ENCODE results near the gene PIK3R1.

PIK3R1 gene

GRCh38 chr5:68274847-68275651 lies 59.5 kb downstream of the PIK3R1 start:
- DNase-seq: no peak

- DNase-seq: no peak
Observed at GRCh38 chr5:68276740-68277139, 61.2 kb downstream of the PIK3R1 start.

DNA sequence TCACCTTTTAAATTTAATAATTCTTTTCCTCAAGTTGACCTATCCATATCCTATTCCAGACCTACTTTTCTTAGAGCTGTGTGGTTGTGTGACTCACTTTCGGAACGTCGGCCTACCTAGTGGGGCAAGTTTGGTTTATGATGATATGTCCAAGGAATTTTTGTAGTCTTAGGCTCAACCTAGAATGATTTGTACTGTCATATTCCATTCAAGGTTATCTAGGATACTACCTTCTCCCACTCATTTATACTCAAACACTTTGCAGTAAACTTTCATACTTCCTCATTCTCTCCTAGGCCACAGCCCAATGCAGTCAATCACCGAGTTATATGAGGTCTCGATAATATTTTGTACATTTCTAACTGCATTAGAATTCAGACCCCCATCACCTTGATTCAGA lies 61.9 kb downstream of the PIK3R1 start:
- no peak for DNase-seq

GRCh38 chr5:68279984-68280383 lies 64.4 kb downstream of the PIK3R1 start:
- DNase-seq: peak; percentile 25

DNA sequence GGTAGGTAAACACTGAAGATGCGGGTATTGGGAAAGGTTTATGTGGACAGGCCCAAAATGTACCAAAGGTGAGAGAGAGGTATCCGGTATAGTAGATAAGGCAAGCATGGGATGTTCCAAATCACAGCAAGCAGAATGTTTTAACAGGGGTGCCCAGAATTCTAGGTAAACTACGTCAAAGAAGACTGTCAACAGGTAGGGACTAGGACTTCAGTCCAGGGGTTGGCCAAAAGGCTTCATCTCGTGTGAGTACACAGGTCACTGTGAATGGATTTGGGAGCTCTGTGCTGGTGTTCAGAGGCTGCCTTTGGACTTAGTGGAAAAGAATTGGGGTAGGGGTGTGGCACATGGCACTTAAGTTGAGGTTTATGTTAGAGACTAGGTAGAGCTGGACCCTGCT lies 66.4 kb downstream of the PIK3R1 start:
- no peak for DNase-seq

DNA sequence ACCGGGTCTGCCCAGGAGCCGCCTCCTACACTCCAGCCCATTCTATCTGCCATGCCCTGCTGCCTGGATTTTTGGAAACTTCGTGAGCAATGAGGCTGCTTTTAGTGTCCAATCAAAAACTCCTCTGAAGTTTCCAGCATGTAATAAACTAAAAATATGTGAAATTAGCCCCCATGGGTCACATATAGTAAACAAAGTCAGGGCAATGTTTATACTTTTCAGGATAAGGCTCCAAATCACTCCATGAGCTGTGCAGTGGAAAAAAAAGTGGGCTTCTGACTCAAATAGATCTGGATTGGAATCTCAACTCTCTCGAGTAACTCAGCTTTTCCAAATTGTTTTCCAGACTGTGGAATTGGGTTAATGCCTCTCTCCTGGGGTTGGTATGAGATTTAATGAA lies 68.2 kb downstream of the PIK3R1 start:
- DNase-seq: no peak

- no peak for DNase-seq
Observed at GRCh38 chr5:68285075-68285840, 69.7 kb downstream of the PIK3R1 start.

GRCh38 chr5:68285851-68286611 lies 70.5 kb downstream of the PIK3R1 start:
- no peak for DNase-seq

GRCh38 chr5:68286612-68286912 lies 71.0 kb downstream of the PIK3R1 start:
- DNase-seq: no peak

GRCh38 chr5:68287631-68287975 lies 72.0 kb downstream of the PIK3R1 start:
- no peak for DNase-seq

GRCh38 chr5:68287976-68288706 lies 72.6 kb downstream of the PIK3R1 start:
- DNase-seq: peak; percentile 35

- DNase-seq: no peak
Observed at GRCh38 chr5:68288707-68289134, 73.2 kb downstream of the PIK3R1 start.

- no peak for DNase-seq
Observed at GRCh38 chr5:68289498-68289897, 73.9 kb downstream of the PIK3R1 start.

GRCh38 chr5:68290260-68290674 lies 74.7 kb downstream of the PIK3R1 start:
- no peak for DNase-seq

DNA sequence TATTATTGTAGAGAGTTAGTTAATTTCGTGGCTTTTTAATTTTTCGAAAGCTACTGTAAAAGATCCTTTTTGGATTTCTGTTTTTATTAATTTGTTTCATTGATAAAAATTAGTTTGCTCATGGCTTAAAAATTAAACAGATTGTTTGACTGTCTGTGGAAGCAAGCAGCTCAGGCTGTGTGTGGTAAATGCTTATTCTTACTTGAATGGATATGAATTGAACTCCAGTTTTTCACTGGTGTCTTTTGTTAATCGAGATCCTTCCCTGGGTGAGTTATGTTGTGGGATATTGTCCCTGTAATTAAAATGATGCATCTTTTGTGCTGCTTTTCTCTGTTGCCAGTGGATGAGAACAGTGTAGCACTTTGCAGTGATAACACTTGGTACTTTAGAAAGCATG lies 75.3 kb downstream of the PIK3R1 start:
- DNase-seq: no peak

DNA sequence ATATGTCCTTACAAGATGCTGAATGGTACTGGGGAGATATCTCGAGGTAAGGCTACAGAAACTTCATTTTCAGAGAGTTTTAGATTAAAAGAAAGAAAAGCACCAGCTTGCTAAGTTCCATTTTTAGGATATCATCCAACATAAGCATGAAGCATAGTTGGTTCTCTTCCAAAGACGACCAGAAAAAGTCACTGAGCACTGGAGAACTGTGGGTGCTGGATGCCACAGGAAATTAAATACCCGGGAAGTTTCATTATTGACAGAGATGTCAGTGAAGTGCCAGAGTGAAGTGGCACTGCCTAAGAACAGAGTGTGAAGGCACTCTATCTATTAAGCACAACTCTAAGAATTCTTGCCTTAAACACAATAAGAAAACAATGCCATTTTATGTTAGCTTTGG lies 76.8 kb downstream of the PIK3R1 start:
- no peak for DNase-seq

DNA sequence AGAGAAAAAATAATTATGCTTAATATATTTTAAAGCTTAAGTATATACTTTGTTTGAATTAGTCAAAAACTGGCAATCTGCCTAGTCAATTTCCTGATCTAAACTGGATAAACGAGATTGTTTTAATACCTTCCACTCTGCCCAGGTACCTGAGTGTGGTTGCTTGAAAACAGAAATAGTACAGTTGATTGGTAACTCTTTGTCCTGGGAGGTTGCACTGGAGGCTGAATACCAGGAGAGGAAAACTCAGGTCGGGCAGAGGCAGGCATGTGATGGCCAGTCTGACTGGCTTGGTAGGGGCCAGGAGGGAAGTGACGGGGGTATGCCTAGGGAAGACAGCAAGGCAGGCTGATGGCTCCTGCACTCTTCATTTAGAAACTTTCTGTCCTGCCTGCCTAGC lies 80.2 kb downstream of the PIK3R1 start:
- no peak for DNase-seq

- DNase-seq: no peak
Observed at GRCh38 chr5:68296895-68297294, 81.3 kb downstream of the PIK3R1 start.

DNA sequence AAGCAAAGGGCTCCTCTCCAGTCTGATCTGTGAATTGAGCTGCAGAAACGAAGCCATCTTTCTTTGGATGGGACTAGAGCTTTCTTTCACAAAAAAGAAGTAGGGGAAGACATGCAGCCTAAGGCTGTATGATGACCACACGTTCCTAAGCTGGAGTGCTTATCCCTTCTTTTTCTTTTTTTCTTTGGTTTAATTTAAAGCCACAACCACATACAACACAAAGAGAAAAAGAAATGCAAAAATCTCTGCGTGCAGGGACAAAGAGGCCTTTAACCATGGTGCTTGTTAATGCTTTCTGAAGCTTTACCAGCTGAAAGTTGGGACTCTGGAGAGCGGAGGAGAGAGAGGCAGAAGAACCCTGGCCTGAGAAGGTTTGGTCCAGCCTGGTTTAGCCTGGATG lies 82.1 kb downstream of the PIK3R1 start:
- no peak for DNase-seq

- DNase-seq: no peak
Observed at GRCh38 chr5:68298479-68298878, 82.9 kb downstream of the PIK3R1 start.

GRCh38 chr5:68299105-68299504 lies 83.5 kb downstream of the PIK3R1 start:
- no peak for DNase-seq

DNA sequence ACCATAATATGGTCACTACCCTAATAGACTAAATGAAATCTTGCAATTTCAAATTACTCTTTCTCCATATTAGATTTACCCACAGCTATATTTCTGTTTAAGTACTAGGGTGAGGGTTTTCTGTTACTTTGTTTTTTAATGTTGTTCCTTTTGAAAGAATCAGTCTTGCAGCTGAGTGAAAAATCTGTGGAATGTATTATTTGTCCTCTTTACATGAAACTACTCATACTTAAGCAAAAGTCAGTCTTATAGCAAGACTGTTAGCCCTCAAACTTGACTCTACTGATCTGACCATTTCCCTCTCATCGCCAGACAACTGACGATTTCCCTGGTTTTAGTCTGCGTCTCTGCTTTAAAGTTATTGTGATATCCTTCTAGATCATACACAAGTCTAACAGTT lies 84.0 kb downstream of the PIK3R1 start:
- no peak for DNase-seq

All from activated naive CD4-positive, alpha-beta T cell treated with anti-CD3 and anti-CD28 coated beads, Interleukin-2, amount 50 U/mL, for 16 hours (primary cell).